ENCODE data around the gene CHKA. TPM values are rescaled to one million over a fixed set of nuclear protein-coding genes. Genes with fewer than 3 reads are reported as not detected.

CHKA gene
- polyA plus RNA-seq, 1 donor (not counting 4 experiments of a cell fraction or from before 2014, with no cell fraction given): 7.1 TPM

DNA sequence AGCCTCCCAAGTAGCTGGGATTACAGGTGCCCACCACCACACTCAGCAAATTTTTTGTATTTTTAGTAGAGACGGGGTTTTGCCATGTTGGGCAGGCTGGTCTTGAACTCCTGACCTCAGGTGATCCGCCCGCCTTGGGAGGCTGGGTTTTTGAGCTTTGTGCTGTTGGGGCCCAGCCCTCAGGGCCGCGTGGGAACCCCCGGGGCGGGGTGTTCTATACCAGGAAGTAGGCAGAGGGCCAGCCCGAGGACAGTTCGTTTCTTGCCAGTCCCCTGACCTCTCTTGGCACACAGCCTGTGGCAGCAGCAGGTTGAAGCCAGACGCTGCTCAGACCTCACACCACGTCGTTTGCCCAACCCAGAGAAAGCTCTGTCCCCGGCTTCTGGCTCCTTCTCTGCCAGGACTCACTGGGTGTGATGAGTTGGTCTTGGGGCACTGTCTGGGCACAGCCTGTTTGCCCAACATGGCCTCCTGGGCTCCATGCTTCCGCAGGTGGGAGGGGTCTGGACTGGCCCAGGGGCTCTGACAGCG, 24.9 kb upstream of the CHKA start:
- H3K27ac ChIP-seq (ENCODE audit: control insufficient read depth, insufficient read depth, low read length): no peak overlapping the region
- FAIRE-seq: no peak
- H3K9ac ChIP-seq (ENCODE audit: control insufficient read depth, extremely low read depth, insufficient read depth, low read length): no peak overlapping the region

DNA sequence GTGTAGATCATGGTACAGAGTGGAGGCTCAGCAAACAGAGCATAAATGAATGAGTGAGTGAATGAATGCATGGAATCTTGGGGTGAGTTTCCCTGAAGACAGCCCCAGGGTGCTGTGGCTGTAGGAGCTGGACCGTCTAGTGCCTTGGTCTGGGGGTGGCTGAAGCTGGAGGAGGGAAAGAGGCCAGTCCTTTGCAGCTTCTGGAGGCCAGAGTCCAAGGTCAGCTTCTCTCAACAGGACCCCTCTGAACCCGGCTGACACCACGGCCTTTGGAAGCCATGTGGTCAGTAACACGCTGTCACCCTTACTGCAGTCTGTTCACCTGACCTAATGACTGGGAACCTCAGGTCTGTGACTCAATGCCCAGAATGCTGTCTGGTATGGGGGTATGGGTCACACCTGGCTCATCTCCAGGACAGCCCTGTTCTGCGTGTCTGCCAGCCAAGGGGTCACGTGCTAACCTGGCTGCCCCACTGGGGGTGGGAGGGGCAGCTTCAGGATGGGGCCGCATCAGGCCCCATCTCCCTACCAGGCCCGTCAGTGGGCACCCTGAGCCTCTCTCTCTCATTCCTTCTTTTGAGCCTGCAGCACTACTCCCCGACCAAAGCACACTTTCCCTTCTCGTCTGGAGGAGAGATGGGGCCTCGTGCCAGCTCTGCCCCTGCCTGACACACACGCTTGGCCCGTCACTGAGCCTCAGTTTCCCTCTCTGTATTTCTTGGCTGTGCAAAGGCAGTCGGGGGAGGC, 24.1 kb upstream of the CHKA start:
- H3K36me3 ChIP-seq (ENCODE audit: control insufficient read depth in 2 of 2, extremely low read depth in 1 of 2, insufficient read depth in 2 of 2, low read length in 2 of 2): no peaks in the 10 kb centered on the region
- no peak overlapping the region for H3K9ac ChIP-seq (ENCODE audit: control insufficient read depth, extremely low read depth, insufficient read depth, low read length)
- peaks cover 3% of the 10 kb centered on the region for H3K27me3 ChIP-seq (ENCODE audit: control insufficient read depth, extremely low read depth, insufficient read depth, low read length)
- no peak overlapping the region for H3K4me3 ChIP-seq (ENCODE audit: control insufficient read depth in 2 of 3, extremely low read depth in 1 of 3, insufficient read depth in 2 of 3, low read depth in 1 of 3, low read length in 3 of 3)
- no peak for DNase-seq (ENCODE audit: low read depth, low spot score)
- no peaks in the 10 kb centered on the region for H3K9me1 ChIP-seq (ENCODE audit: control insufficient read depth, extremely low read depth, insufficient read depth, low read length)
- H3K9me3 ChIP-seq (ENCODE audit: control insufficient read depth, low read depth, low read length): no peaks in the 10 kb centered on the region
- TF ChIP-seq EZH2 (IDR thresholded peaks at IDR 0.05; ENCODE audit: low read length): no peak
- H2AFZ ChIP-seq (ENCODE audit: control insufficient read depth, low read length): no peak overlapping the region
- peaks cover 3% of the 10 kb centered on the region for H3K4me1 ChIP-seq (ENCODE audit: control insufficient read depth, extremely low read depth, insufficient read depth, low read length)
- FAIRE-seq: no peak
- no peak overlapping the region for H3K27ac ChIP-seq (ENCODE audit: control insufficient read depth, insufficient read depth, low read length)
- H4K20me1 ChIP-seq (ENCODE audit: control insufficient read depth, extremely low read depth, insufficient read depth, low read length): no peaks in the 10 kb centered on the region
- no peaks in the 10 kb centered on the region for H3K79me2 ChIP-seq (ENCODE audit: control insufficient read depth, insufficient read depth, low read length)
- no peak overlapping the region for H3K4me2 ChIP-seq (ENCODE audit: control insufficient read depth, extremely low read depth, insufficient read depth, low read depth, low read length)
- dilution Hi-C loops (cut with MboI; ENCODE audit: extremely low pct_ligation_motif_present, low sequenced_read_pairs): no loop called here

More for the DNA sequence above, 24.9 kb upstream of the CHKA start:
- no peaks in the 10 kb centered on the region for H3K9me3 ChIP-seq (ENCODE audit: control insufficient read depth, low read depth, low read length)
- no peaks in the 10 kb centered on the region for H3K36me3 ChIP-seq (ENCODE audit: control insufficient read depth in 2 of 2, extremely low read depth in 1 of 2, insufficient read depth in 2 of 2, low read length in 2 of 2)
- no peak overlapping the region for H3K4me2 ChIP-seq (ENCODE audit: control insufficient read depth, extremely low read depth, insufficient read depth, low read depth, low read length)
- no peaks in the 10 kb centered on the region for H4K20me1 ChIP-seq (ENCODE audit: control insufficient read depth, extremely low read depth, insufficient read depth, low read length)
- dilution Hi-C loops (cut with MboI; ENCODE audit: extremely low pct_ligation_motif_present, low sequenced_read_pairs): no loop called here
- no peaks in the 10 kb centered on the region for H3K79me2 ChIP-seq (ENCODE audit: control insufficient read depth, insufficient read depth, low read length)
- TF ChIP-seq EZH2 (IDR thresholded peaks at IDR 0.05; ENCODE audit: low read length): no peak
- TF ChIP-seq, protein P1, sequence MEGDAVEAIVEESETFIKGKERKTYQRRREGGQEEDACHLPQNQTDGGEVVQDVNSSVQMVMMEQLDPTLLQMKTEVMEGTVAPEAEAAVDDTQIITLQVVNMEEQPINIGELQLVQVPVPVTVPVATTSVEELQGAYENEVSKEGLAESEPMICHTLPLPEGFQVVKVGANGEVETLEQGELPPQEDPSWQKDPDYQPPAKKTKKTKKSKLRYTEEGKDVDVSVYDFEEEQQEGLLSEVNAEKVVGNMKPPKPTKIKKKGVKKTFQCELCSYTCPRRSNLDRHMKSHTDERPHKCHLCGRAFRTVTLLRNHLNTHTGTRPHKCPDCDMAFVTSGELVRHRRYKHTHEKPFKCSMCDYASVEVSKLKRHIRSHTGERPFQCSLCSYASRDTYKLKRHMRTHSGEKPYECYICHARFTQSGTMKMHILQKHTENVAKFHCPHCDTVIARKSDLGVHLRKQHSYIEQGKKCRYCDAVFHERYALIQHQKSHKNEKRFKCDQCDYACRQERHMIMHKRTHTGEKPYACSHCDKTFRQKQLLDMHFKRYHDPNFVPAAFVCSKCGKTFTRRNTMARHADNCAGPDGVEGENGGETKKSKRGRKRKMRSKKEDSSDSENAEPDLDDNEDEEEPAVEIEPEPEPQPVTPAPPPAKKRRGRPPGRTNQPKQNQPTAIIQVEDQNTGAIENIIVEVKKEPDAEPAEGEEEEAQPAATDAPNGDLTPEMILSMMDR (optimal IDR thresholded peaks at IDR 0.05 in 1 of 3, IDR thresholded peaks at IDR 0.05 in 1 of 3, conservative IDR thresholded peaks at IDR 0.05 in 1 of 3; ENCODE audit: extremely low read depth in 1 of 3, insufficient read depth in 2 of 3, low read length in 3 of 3): no peak
- no peak overlapping the region for H2AFZ ChIP-seq (ENCODE audit: control insufficient read depth, low read length)
- no peak for DNase-seq (ENCODE audit: low read depth, low spot score)
- no peaks in the 10 kb centered on the region for H3K27me3 ChIP-seq (ENCODE audit: control insufficient read depth, extremely low read depth, insufficient read depth, low read length)
- no peaks in the 10 kb centered on the region for H3K9me1 ChIP-seq (ENCODE audit: control insufficient read depth, extremely low read depth, insufficient read depth, low read length)
- peaks cover 3% of the 10 kb centered on the region for H3K4me1 ChIP-seq (ENCODE audit: control insufficient read depth, extremely low read depth, insufficient read depth, low read length)
- no peak overlapping the region for H3K4me3 ChIP-seq (ENCODE audit: control insufficient read depth in 2 of 3, extremely low read depth in 1 of 3, insufficient read depth in 2 of 3, low read depth in 1 of 3, low read length in 3 of 3)
